ENCODE results near the gene GDPGP1. TPM values are rescaled to one million over a fixed set of nuclear protein-coding genes. Genes with fewer than 3 reads are reported as not detected.

Gene GDPGP1
- total and polyA plus RNA-seq, 2 of the 4 experiments (the other 2 are of a cell fraction), result 2.3 to 4.1 TPM

- Histone ChIP-seq H3K4me1 (ENCODE audit: control insufficient read depth, insufficient read depth, low read length) (peaks cover 6% of the 10 kb centered on the region), H3K23ac (ENCODE audit: low read depth, low read length) (no peak overlapping the region), H3K18ac (ENCODE audit: low read depth, low read length) (no peak overlapping the region), H3K56ac (ENCODE audit: extremely low read depth, insufficient read depth, low read length) (no peak overlapping the region), H4K8ac (ENCODE audit: low read depth in 2 of 2, low read length in 2 of 2) (no peak overlapping the region), H3K4me2 (ENCODE audit: low read depth, low read length) (no peak overlapping the region), H2AK9ac (replicated peaks; ENCODE audit: low read depth, low read length, poor library complexity) (peak overlapping the region; percentile 23), H2BK15ac (ENCODE audit: low read depth, low read length) (no peak overlapping the region), H3K4ac (ENCODE audit: low read depth, low read length) (no peak overlapping the region), H4K20me1 (ENCODE audit: insufficient read depth, low read length) (no peaks in the 10 kb centered on the region; the same call in 1 of the 2 replicates), H4K91ac (ENCODE audit: insufficient read depth, low read depth, low read length) (no peak overlapping the region), H3K36me3 (ENCODE audit: control insufficient read depth, insufficient read depth, low read length) (peaks cover 7% of the 10 kb centered on the region), H3K9ac (ENCODE audit: low read depth, low read length) (no peak overlapping the region), H3K27ac (ENCODE audit: insufficient read depth, low read length) (no peak overlapping the region), H3K14ac (replicated peaks; ENCODE audit: low read depth, low read length) (no peak overlapping the region), H3K9me3 (ENCODE audit: control insufficient read depth, insufficient read depth, low read length) (no peaks in the 10 kb centered on the region), H3K27me3 (ENCODE audit: control insufficient read depth, insufficient read depth, low read length) (no peaks in the 10 kb centered on the region), H3K79me1 (ENCODE audit: low read depth in 1 of 2, low read length in 2 of 2) (peaks cover 22 to 44% of the 10 kb centered on the region in 2 experiments), H3K4me3 (ENCODE audit: insufficient read depth, low read depth, low read length) (no peak overlapping the region), H2BK120ac (ENCODE audit: low read depth, low read length) (no peak overlapping the region), H2AK5ac (ENCODE audit: low read depth, low read length) (peak overlapping the region; percentile 85), H3K9me1 (ENCODE audit: insufficient read depth, low read length) (peaks cover 10% of the 10 kb centered on the region), H2BK5ac (ENCODE audit: low read depth, low read length, poor library complexity, severe bottlenecking) (no peak overlapping the region), H2BK20ac (ENCODE audit: low read depth, low read length) (no peak overlapping the region), H2AFZ (replicated peaks; ENCODE audit: low read length, poor library complexity) (no peak overlapping the region), H4K5ac (ENCODE audit: low read depth, low read length) (no peak overlapping the region)
- no TSS peak for BruUV-seq (replicated peaks)
- no peak for DNase-seq
- ChIA-PET POLR2A (ENCODE audit: unreplicated experiment) (no interaction called here), CTCF (no interaction called here)
- TF ChIP-seq MAZ (IDR thresholded peaks at IDR 0.05; ENCODE audit: borderline replicate concordance, low read depth, low read length), result no peak
- TF ChIP-seq CTCF (conservative IDR thresholded peaks at IDR 0.05; ENCODE audit: low read depth, low read length), result no peak
- no peak for TF ChIP-seq CEBPB (IDR thresholded peaks at IDR 0.05; ENCODE audit: low read depth, low read length)
- no peak for TF ChIP-seq USF2 (IDR thresholded peaks at IDR 0.05; ENCODE audit: low read depth, low read length)
- no peak for TF ChIP-seq FOS (IDR thresholded peaks at IDR 0.05; ENCODE audit: low read depth, low read length)
- dilution Hi-C loops (cut with HindIII; ENCODE audit: low sequenced_read_pairs, unreplicated experiment) (no loop called here), intact Hi-C loops (cut with micrococcal nuclease) (no loop called here), in situ Hi-C loops (cut with MboI; ENCODE audit: low sequenced_read_pairs) (no loop called here)
- 83% methylated on average over 1 of the region's 8 CpGs; no CpG with 5 or more reads in 1 of the 2 experiments for WGBS, 2 experiments (ENCODE audit: extremely low coverage in 2 of 2, insufficient read length in 1 of 2)
- ATAC-seq (ENCODE audit: low read depth), result no peak
These were observed 23.4 kb upstream of the GDPGP1 start for GRCh38 chr15:90210593-90210992.
